GM18909 (cell line): ENCODE data around the gene TTYH1.
"Not testable (repeated sequence)": the region's sequence is repeated elsewhere in the genome, so short reads cannot be mapped to it uniquely, and the experiment has no call there.

Experiments
- ATAC-seq: cut with Tn5 transposase; IDR thresholded peaks from one replicate; pipeline ENCODE4 v1.9.1; 2021; ENCODE audit warnings: mild to moderate bottlenecking; ENCODE audit not compliant: unreplicated experiment, poor library complexity

The TTYH1 gene

DNA sequence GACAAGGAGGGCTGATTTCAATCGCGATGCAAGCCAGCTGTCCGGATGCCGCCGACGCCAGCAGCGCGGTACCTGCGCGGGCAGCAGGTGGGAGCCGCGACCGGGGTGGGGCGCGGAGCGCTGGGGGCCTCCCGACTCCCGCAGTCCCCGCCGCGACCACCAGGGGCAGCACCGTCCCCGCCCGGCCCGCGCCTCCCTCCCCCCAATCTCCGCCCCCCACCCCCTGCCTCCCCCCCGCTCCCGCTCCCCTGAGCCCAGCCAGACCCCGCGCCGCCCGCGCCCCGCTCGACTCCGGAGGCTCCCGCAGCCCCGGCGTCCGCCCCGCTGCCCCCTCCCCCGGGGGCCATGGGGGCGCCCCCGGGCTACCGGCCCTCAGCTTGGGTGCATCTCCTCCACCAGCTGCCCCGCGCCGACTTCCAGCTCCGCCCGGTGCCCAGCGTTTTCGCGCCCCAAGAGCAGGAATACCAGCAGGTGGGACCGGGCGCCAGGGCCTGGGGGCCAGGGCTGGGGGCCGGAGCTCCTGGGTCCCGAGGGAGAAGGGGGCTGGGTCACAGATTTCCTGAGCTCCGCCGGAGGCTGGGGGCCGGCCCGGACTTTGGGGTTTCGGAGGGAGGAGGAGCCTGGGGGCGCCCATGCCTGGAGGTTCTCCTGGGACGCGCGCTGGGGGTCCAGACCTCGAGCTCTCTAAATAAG is at the start of gene TTYH1:
Gene TTYH1, plus strand, starts transcription at position 257 of the 693 bp plus-strand sequence. Its CDS starts 89 bp downstream, at position 346.
- ATAC-seq = no peak

DNA sequence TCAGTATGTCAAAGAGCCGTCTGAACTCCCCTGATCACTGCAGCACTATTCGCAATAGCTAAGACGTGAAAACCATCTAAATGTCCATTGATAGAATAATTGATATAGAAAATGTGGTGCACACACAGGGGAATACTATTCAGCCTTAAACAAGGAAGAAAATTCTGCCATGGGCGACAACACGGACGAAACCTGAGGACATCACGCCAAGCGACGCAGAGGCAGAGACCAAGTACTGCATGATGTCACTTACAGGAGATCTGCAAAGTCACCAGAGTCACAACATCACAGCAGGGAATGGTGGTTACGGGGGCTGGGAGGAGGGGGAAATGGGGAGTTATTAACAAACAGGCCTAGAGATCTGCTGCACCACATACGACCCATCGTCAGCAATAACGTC is 49.5 kb upstream of the TTYH1 start:
- not testable (repeated sequence) for ATAC-seq

DNA sequence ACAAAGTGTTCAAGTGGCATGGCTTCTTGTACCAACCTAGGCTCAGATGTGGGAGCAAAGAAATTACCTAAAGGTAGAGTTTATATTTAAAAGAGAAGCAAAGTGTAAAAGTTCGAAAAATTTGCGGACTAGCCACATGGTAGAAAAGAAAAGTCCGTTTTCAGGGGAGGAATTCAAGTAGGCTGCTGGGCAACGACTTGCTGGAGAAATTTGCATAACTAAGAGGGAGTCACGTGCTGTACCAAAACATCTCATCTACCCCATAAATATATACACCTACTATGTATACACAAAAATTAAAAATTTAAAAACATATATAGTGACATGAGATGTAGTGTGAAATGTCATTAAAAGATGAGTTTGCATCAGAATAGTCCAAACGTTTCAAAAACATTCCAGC is 48.5 kb upstream of the TTYH1 start:
- no peak for ATAC-seq

GRCh38 chr19:54369082-54369687 is 46.1 kb upstream of the TTYH1 start:
- ATAC-seq = no peak

GRCh38 chr19:54369688-54370433 is 45.4 kb upstream of the TTYH1 start:
- not testable (repeated sequence) for ATAC-seq

DNA sequence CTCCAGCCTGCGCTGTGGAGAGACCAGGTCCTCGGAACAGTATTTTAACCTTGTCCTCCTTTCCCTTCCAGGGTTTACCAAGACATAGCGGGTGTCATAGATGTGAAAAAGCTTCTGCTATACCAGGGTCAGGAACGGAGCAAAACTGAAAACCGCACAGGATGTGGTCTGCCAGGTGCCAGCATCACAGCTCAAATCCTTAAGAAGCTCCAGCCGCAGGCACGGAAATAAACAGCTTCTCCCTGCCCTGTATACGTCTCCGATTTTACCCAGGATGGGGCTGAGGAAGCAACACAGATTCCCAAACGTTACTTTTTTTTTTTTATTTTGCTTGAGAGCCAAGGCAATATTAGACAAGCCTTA is 44.8 kb upstream of the TTYH1 start:
- ATAC-seq = not testable (repeated sequence)

- not testable (repeated sequence) for ATAC-seq
Observed at GRCh38 chr19:54371453-54371852, 43.8 kb upstream of the TTYH1 start.

GRCh38 chr19:54373781-54374631 is 41.3 kb upstream of the TTYH1 start:
- ATAC-seq = no peak

DNA sequence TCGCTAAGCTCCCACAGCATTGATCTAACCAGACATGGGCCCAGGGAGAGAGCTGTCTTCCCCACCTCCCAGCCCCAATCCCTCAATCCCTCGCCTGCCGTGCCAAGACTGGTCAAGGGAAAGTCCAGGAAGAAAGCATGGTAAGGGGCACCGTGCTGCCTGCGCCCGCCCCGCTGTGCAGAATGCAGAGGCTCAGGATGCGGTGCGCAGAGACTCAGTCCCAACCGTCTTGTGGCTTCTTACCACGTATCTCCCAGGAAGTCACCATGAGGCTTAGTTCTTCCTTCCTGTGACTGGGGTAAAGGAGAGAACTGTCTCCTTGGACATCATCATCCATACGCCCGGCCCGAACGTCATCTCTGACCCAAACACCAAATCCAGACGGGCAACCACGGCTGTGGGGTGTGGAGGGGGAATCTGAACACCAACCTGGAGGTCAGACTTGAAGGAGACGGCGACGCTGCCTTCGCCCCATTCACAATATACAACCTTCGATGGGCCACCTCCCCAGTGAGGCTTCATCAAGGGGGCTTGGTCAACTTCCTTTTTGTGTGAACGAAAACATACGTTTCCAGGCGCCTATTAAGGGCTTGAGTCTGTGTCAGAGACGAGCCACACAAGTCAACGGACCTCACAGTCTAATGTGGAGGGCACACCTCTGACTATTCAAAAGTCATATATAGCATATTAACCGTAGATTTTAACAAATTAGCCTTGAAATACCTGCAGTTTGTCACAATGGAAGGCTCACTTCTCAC is 39.9 kb upstream of the TTYH1 start:
- not testable (repeated sequence) for ATAC-seq

- no peak for ATAC-seq
Observed at GRCh38 chr19:54376610-54377285, 38.5 kb upstream of the TTYH1 start.

GRCh38 chr19:54379187-54379678 is 36.0 kb upstream of the TTYH1 start:
- ATAC-seq = no peak

DNA sequence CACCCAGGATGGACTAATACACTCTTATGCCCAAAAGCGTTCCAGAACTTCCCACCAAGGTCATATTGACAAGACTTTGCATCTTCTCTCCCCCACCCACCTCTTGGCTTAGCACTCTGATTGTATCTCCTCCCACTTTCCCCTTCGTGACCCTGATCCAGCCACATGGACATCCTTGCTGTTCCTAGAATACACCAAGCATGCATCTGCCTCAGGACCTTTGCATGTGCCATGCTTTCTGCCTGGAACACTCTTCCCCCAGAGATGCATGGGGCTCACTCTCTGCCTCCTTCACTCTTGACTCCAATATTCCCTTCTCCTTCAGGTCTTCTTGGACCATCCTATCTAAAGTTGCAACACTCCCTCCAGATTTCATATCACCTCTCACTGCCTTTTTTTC is 34.4 kb upstream of the TTYH1 start:
- ATAC-seq = no peak

GRCh38 chr19:54382041-54382440 is 33.2 kb upstream of the TTYH1 start:
- not testable (repeated sequence) for ATAC-seq

DNA sequence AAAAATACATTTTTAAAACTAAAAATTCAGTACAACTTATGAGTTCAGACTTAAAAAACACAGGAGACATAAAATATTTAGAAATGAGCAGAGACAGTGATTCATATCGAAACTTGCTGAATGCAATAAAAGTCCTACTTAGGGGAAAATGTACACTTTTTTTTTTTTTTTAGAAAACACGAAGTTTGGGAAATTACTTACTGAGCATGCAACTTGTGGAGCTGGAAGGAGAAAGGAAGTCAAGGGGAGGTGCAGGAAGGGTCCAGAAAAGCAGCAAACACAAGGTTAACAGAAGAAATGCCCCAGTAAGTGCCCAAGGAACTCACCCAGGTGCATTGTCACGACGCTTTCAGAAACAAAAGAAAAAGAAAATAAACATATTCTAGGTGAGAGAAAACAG is 31.9 kb upstream of the TTYH1 start:
- no peak for ATAC-seq

- no peak for ATAC-seq
Observed at GRCh38 chr19:54387991-54388801, 27.1 kb upstream of the TTYH1 start.

- no peak for ATAC-seq
Observed at GRCh38 chr19:54388802-54389139, 26.5 kb upstream of the TTYH1 start.

GRCh38 chr19:54389553-54389952 is 25.7 kb upstream of the TTYH1 start:
- no peak for ATAC-seq

GRCh38 chr19:54390942-54391577 is 24.2 kb upstream of the TTYH1 start:
- ATAC-seq = no peak
